ENCODE measurements around the gene NPAS3.
A peak's percentile ranks its signal among the peaks of the same experiment; 100 is the strongest.

The NPAS3 gene

GRCh38 chr14:33657476-33657875 lies 718.8 kb downstream of the NPAS3 start:
- no peak for DNase-seq

GRCh38 chr14:33660248-33660647 lies 721.6 kb downstream of the NPAS3 start:
- DNase-seq, result no peak

- DNase-seq, result no peak
These were observed 722.4 kb downstream of the NPAS3 start for GRCh38 chr14:33661101-33661500.

- DNase-seq, result no peak
These were observed 729.4 kb downstream of the NPAS3 start for GRCh38 chr14:33668066-33668465.

GRCh38 chr14:33669111-33669510 lies 730.4 kb downstream of the NPAS3 start:
- DNase-seq, result no peak

- DNase-seq, result no peak
These were observed 731.6 kb downstream of the NPAS3 start for GRCh38 chr14:33670235-33670634.

GRCh38 chr14:33671556-33671955 lies 732.9 kb downstream of the NPAS3 start:
- no peak for DNase-seq

- no peak for DNase-seq
These were observed 736.2 kb downstream of the NPAS3 start for GRCh38 chr14:33674927-33675326.

- no peak for DNase-seq
These were observed 736.9 kb downstream of the NPAS3 start for GRCh38 chr14:33675415-33676130.

- peak; percentile 22 for DNase-seq
These were observed 737.5 kb downstream of the NPAS3 start for GRCh38 chr14:33676135-33676566.

- no peak for DNase-seq
These were observed 738.2 kb downstream of the NPAS3 start for GRCh38 chr14:33676891-33677290.

GRCh38 chr14:33678005-33678404 lies 739.3 kb downstream of the NPAS3 start:
- DNase-seq, result no peak

- no peak for DNase-seq
These were observed 740.3 kb downstream of the NPAS3 start for GRCh38 chr14:33679025-33679424.

- no peak for DNase-seq
These were observed 741.0 kb downstream of the NPAS3 start for GRCh38 chr14:33679461-33680225.

GRCh38 chr14:33680873-33681272 lies 742.2 kb downstream of the NPAS3 start:
- DNase-seq, result no peak

GRCh38 chr14:33682760-33683159 lies 744.1 kb downstream of the NPAS3 start:
- DNase-seq, result no peak

GRCh38 chr14:33685026-33685425 lies 746.3 kb downstream of the NPAS3 start:
- no peak for DNase-seq

GRCh38 chr14:33685698-33686097 lies 747.0 kb downstream of the NPAS3 start:
- DNase-seq, result no peak

- no peak for DNase-seq
These were observed 747.5 kb downstream of the NPAS3 start for GRCh38 chr14:33686218-33686617.

GRCh38 chr14:33686856-33687255 lies 748.2 kb downstream of the NPAS3 start:
- DNase-seq, result no peak

- DNase-seq, result no peak
These were observed 751.0 kb downstream of the NPAS3 start for GRCh38 chr14:33689680-33690079.

- DNase-seq, result no peak
These were observed 753.2 kb downstream of the NPAS3 start for GRCh38 chr14:33691907-33692306.

- no peak for DNase-seq
These were observed 754.1 kb downstream of the NPAS3 start for GRCh38 chr14:33692762-33693161.

GRCh38 chr14:33693237-33693636 lies 754.6 kb downstream of the NPAS3 start:
- no peak for DNase-seq
